Fibroblast of villous mesenchyme (primary cell): ENCODE measurements around the gene MRE11. TPM values are rescaled to one million over a fixed set of nuclear protein-coding genes. Genes with fewer than 3 reads are reported as not detected.

Source experiments
- DNase-seq: peaks from one replicate; pipeline ENCODE4 v3.0.0-alpha.2; 2010; ENCODE audit warnings: low read depth
- H3K4me3 ChIP-seq: 2 replicates; pipeline ENCODE4 v1.5.1; 2011; ENCODE audit warnings: low read depth, mild to moderate bottlenecking, low read length
- total RNA-seq: library from RNA; depleted of rRNA; stranded (reverse); fragments of >200 nt; gene quantifications from 2 replicates; pipeline ENCODE4 v1.2.3, GENCODE V29; 2012
- TF ChIP-seq, protein P1 (sequence below): IDR thresholded peaks from 2 replicates; pipeline ENCODE4 v1.5.1; 2012; ENCODE audit warnings: low read depth, mild to moderate bottlenecking, low read length; ENCODE audit not compliant: insufficient read depth

The MRE11 gene
- total RNA-seq, 1 donor: 11.7 TPM

GRCh38 chr11:94532211-94532610 is 38.6 kb upstream of the MRE11 start:
- TF ChIP-seq, protein P1, sequence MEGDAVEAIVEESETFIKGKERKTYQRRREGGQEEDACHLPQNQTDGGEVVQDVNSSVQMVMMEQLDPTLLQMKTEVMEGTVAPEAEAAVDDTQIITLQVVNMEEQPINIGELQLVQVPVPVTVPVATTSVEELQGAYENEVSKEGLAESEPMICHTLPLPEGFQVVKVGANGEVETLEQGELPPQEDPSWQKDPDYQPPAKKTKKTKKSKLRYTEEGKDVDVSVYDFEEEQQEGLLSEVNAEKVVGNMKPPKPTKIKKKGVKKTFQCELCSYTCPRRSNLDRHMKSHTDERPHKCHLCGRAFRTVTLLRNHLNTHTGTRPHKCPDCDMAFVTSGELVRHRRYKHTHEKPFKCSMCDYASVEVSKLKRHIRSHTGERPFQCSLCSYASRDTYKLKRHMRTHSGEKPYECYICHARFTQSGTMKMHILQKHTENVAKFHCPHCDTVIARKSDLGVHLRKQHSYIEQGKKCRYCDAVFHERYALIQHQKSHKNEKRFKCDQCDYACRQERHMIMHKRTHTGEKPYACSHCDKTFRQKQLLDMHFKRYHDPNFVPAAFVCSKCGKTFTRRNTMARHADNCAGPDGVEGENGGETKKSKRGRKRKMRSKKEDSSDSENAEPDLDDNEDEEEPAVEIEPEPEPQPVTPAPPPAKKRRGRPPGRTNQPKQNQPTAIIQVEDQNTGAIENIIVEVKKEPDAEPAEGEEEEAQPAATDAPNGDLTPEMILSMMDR: no peak
- no peak for DNase-seq
- H3K4me3 ChIP-seq: no peak overlapping the region

GRCh38 chr11:94528551-94528950 is 34.9 kb upstream of the MRE11 start:
- H3K4me3 ChIP-seq: no peak overlapping the region
- TF ChIP-seq, protein P1: no peak
- DNase-seq: no peak

GRCh38 chr11:94526645-94527438 is 33.2 kb upstream of the MRE11 start:
- H3K4me3 ChIP-seq: no peak overlapping the region
- TF ChIP-seq, protein P1: no peak
- DNase-seq: no peak

DNA sequence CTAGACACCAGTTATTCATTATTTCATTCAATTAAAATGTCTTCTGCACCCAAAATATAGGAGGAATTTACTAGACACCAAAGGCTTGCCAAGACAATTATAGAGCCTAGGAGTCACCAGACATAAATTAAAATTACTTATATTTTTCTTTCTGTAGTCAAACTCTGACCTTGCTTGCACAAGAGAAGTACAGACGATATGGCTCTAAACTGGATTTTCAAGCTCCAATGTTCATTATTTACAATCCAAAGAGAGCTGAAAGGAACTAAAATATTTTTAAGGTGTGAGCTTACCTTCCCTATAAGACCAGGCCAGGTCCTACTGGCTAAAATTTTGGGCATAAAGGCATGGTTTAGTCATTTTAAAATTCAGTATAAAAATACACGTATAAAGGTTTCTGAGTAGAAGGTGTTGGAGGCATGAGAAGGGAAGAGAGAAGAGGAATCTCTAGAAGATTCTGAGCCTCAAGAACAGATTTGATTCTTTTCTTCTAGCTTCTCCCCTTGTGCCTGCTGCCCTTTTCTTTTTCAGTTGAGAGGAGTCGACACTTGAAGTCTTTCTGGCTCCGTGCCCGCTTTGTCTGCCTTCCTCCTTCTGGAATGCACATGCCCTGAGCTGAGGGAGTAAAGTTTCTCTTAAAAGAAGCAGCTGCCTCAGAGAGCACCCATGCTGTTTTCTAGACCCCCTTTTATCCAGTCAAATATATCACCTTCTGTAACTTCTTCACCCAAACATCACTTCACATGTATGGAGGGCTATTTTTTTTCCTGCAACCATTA is 32.1 kb upstream of the MRE11 start:
- TF ChIP-seq, protein P1: no peak
- H3K4me3 ChIP-seq: no peak overlapping the region
- peak; percentile 50 for DNase-seq

GRCh38 chr11:94524341-94524740 is 30.7 kb upstream of the MRE11 start:
- no peak overlapping the region for H3K4me3 ChIP-seq
- TF ChIP-seq, protein P1: no peak
- DNase-seq: no peak

- TF ChIP-seq, protein P1: peak; percentile 54
- no peak overlapping the region for H3K4me3 ChIP-seq
- peak; percentile 20 for DNase-seq
These were observed 28.0 kb upstream of the MRE11 start for GRCh38 chr11:94521684-94522083.
